ENCODE measurements around the gene ANAPC13. TPM values are rescaled to one million over a fixed set of nuclear protein-coding genes. Genes with fewer than 3 reads are reported as not detected.

Gene ANAPC13
- total RNA-seq, 1 experiment from 2014 or later, result 57.0 TPM

DNA sequence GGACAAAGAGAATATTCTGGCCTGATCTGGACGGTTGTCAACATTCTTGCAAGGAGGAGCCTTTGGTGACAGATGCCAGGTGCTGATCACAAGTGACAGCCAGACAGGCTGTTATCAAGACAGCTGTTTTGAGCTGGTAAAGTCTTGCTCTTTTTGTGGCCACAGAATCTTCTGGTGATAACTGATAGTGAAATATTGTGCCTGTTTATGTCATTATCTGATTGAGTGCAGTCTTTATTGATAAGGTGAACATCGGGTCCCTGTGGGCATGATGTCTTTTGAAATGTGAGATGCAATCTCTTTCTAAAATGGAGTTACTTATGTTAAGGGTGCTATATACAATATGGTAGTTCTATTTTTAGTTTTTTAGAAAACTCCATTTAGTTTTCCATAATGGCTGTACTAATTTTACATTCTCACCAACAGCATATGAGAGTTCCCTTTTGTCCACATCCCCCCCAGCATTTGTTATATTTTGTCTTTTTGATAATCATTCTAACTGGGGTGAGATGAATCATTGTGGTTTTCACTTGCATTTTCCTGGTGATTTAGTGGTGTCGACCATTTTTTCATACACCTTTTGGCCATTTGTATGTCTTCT lies 10.8 kb upstream of the ANAPC13 start:
- no peak for DNase-seq
- Histone ChIP-seq H3K9me3 (0 out of 2 replicates have a peak, but pooled peaks cover 3% of the 10 kb centered on the region), H3K36me3 (ENCODE audit: control insufficient read depth, insufficient read depth, low read length) (no peaks in the 10 kb centered on the region), H3K27me3 (replicated peaks; ENCODE audit: control insufficient read depth, insufficient read depth, low read length) (no peaks in the 10 kb centered on the region), H3K4me3 (ENCODE audit: low read depth, low read length) (no peak overlapping the region), H3K4me1 (no peaks in the 10 kb centered on the region)
- no TSS peak for BruUV-seq (replicated peaks)
- CTCF ChIA-PET, result no interaction called here
- H3K4me3 Mint-ChIP-seq (ENCODE audit: unreplicated experiment), result no peak overlapping the region
- no peaks in the 10 kb centered on the region for H3K4me1 Mint-ChIP-seq (ENCODE audit: low read depth, unreplicated experiment)
- no peaks in the 10 kb centered on the region for H3K27me3 Mint-ChIP-seq (ENCODE audit: insufficient read depth, unreplicated experiment)
- H3K27ac Mint-ChIP-seq (ENCODE audit: unreplicated experiment), result no peak overlapping the region
- H3K9me3 Mint-ChIP-seq (ENCODE audit: unreplicated experiment), result no peaks in the 10 kb centered on the region
- TF ChIP-seq, protein P1, sequence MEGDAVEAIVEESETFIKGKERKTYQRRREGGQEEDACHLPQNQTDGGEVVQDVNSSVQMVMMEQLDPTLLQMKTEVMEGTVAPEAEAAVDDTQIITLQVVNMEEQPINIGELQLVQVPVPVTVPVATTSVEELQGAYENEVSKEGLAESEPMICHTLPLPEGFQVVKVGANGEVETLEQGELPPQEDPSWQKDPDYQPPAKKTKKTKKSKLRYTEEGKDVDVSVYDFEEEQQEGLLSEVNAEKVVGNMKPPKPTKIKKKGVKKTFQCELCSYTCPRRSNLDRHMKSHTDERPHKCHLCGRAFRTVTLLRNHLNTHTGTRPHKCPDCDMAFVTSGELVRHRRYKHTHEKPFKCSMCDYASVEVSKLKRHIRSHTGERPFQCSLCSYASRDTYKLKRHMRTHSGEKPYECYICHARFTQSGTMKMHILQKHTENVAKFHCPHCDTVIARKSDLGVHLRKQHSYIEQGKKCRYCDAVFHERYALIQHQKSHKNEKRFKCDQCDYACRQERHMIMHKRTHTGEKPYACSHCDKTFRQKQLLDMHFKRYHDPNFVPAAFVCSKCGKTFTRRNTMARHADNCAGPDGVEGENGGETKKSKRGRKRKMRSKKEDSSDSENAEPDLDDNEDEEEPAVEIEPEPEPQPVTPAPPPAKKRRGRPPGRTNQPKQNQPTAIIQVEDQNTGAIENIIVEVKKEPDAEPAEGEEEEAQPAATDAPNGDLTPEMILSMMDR (IDR thresholded peaks at IDR 0.05; ENCODE audit: insufficient read depth in 1 of 2, low read depth in 1 of 2, low read length in 1 of 2, severe bottlenecking in 1 of 2, unreplicated experiment in 1 of 2), result no peak
- POLR2A ChIA-PET, result no interaction called here
- intact Hi-C loops (cut with micrococcal nuclease; ENCODE audit: unreplicated experiment), result no loop called here
- no peaks in the 10 kb centered on the region for H3K36me3 Mint-ChIP-seq (ENCODE audit: insufficient read depth, unreplicated experiment)

DNA sequence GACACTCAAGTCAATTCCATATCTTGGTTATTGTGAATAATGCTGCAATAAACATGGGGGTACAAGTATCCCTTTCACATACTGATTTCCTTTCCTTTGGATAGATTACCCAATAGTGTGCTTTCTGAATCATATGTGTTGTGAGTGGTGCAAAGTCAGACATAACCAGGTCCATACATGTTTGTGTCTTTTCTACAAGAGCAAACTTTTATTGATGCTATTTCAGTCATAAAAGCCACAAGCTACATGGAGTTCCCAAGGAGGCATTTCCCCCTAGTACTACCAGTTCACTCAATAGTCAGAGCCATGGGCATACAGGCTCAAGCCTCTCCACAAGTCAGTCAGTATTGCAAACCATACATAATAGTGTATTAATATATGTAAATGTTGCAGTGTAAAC lies 10.2 kb upstream of the ANAPC13 start:
- Mint-ChIP-seq H3K9me3 (ENCODE audit: unreplicated experiment) (no peaks in the 10 kb centered on the region), H3K27ac (ENCODE audit: unreplicated experiment) (no peak overlapping the region), H3K4me3 (ENCODE audit: unreplicated experiment) (no peak overlapping the region), H3K36me3 (ENCODE audit: insufficient read depth, unreplicated experiment) (no peaks in the 10 kb centered on the region), H3K4me1 (ENCODE audit: low read depth, unreplicated experiment) (no peaks in the 10 kb centered on the region), H3K27me3 (ENCODE audit: insufficient read depth, unreplicated experiment) (no peaks in the 10 kb centered on the region)
- ChIA-PET CTCF (interaction anchor here (0.6 kb wide), 1 partner anchor 926 kb away, joined by 3 read pairs; no protein-coding TSS in a partner anchor), POLR2A (no interaction called here)
- Histone ChIP-seq H3K27me3 (replicated peaks; ENCODE audit: control insufficient read depth, insufficient read depth, low read length) (no peaks in the 10 kb centered on the region), H3K4me1 (no peaks in the 10 kb centered on the region), H3K9me3 (no peaks in the 10 kb centered on the region), H3K4me3 (ENCODE audit: low read depth, low read length) (no peak overlapping the region), H3K36me3 (ENCODE audit: control insufficient read depth, insufficient read depth, low read length) (no peaks in the 10 kb centered on the region)
- DNase-seq, result no peak
- intact Hi-C loops (cut with micrococcal nuclease; ENCODE audit: unreplicated experiment), result no loop called here
- BruUV-seq (replicated peaks), result no TSS peak
- TF ChIP-seq, protein P1 (IDR thresholded peaks at IDR 0.05; ENCODE audit: insufficient read depth in 1 of 2, low read depth in 1 of 2, low read length in 1 of 2, severe bottlenecking in 1 of 2, unreplicated experiment in 1 of 2), result no peak

DNA sequence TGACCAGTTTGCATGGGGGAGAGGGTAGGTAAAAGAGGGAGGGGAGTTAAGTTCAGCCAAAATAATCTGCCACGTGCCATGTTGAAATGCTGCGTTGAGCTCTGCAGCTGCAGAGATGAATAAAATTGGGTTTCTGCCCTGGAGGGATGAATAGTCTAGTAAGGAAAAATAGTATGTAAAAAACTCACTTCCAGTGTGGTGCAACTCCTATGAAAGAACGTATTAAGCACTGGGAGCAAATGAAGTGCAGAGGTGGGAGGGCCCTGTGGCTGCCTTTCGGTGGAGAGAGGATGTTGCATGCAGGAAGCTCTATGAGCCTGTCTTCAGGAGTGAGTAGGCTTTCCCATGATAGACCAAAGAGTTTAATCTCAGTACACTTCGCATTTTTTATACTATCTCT lies 8.7 kb upstream of the ANAPC13 start:
- H3K27ac Mint-ChIP-seq (ENCODE audit: unreplicated experiment), result no peak overlapping the region
- Histone ChIP-seq H3K4me1 (no peaks in the 10 kb centered on the region), H3K27me3 (replicated peaks; ENCODE audit: control insufficient read depth, insufficient read depth, low read length) (no peaks in the 10 kb centered on the region), H3K36me3 (ENCODE audit: control insufficient read depth, insufficient read depth, low read length) (no peaks in the 10 kb centered on the region), H3K9me3 (no peaks in the 10 kb centered on the region), H3K4me3 (ENCODE audit: low read depth, low read length) (no peak overlapping the region)
- no peaks in the 10 kb centered on the region for H3K36me3 Mint-ChIP-seq (ENCODE audit: insufficient read depth, unreplicated experiment)
- TF ChIP-seq, protein P1 (IDR thresholded peaks at IDR 0.05; ENCODE audit: insufficient read depth in 1 of 2, low read depth in 1 of 2, low read length in 1 of 2, severe bottlenecking in 1 of 2, unreplicated experiment in 1 of 2), result no peak
- intact Hi-C loops (cut with micrococcal nuclease; ENCODE audit: unreplicated experiment), result no loop called here
- H3K4me1 Mint-ChIP-seq (ENCODE audit: low read depth, unreplicated experiment), result no peaks in the 10 kb centered on the region
- no peaks in the 10 kb centered on the region for H3K9me3 Mint-ChIP-seq (ENCODE audit: unreplicated experiment)
- no peaks in the 10 kb centered on the region for H3K27me3 Mint-ChIP-seq (ENCODE audit: insufficient read depth, unreplicated experiment)
- ChIA-PET POLR2A (no interaction called here), CTCF (no interaction called here)
- H3K4me3 Mint-ChIP-seq (ENCODE audit: unreplicated experiment), result no peak overlapping the region
- no TSS peak for BruUV-seq (replicated peaks)
- no peak for DNase-seq

Measured in Caco-2 (cell line).